ENCODE measurements around the gene SIGMAR1.

Gene SIGMAR1

DNA sequence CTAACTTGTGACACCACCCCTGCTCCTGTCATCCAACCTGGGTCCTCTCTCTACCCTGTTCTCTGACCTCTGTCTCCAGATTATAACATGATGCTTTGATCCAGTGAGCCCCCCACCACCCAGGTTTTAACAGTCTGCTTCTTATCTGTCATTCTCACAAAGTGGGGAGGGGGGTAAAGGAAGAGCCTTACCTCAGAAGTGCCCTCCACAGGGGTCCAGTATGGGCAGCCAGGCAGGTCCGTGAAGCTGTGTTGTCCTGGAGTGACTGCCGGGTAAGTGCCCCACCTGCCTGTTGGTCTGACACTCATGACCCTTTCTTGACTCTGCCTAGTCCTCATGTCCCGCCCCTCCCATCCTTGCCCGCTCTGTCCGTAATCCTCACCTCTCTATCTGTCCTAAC lies 17.8 kb upstream of the SIGMAR1 start:
- Histone ChIP-seq H3K27me3 (ENCODE audit: insufficient read depth, low read length) (no peaks in the 10 kb centered on the region), H3K4me3 (ENCODE audit: low read depth, low read length) (no peak overlapping the region), H3K4me1 (ENCODE audit: control insufficient read depth, insufficient read depth, low read length, unreplicated experiment) (peaks cover 35% of the 10 kb centered on the region), H2AFZ (ENCODE audit: low read length, unreplicated experiment) (no peak overlapping the region), H3K27ac (ENCODE audit: low read depth, low read length) (no peak overlapping the region), H3K79me2 (ENCODE audit: control insufficient read depth, insufficient read depth, low read length, unreplicated experiment) (no peaks in the 10 kb centered on the region), H3K36me3 (ENCODE audit: insufficient read depth, low read length) (no peaks in the 10 kb centered on the region)

DNA sequence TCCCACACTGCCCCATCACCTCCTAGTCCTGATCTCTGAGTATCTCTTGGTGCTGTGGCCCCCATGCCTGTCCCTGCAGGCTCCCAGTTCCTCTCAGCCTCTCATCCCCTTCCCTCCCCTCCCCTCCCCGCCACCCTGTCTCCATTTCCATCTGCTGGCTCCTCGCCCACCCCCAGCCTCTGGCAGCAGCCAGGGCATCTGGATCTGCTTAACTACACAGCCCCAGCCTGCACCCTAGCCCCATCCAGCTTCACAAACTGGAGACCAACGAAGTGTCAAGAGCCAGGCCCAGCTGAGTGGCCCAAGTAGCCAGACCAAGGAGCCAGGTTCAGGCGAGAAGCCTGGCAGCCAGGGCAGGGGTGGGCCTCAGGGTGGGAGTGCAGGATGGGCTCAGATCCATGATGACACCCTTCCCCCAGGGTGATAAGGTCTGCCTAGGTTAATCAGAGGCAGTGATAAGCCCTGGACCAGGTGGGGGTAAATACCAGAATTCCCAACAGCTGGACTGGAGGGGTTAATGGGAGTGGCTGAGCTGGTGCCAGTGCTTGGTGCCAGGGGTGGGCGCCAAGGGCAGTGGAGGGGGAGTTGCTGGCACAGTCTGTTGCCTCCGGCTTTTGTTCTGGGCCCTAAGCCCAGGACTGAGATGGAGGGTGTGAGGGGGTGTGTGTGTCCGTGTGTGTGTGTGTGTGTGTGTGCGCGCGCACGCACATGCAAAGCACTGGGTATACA lies 16.9 kb upstream of the SIGMAR1 start:
- Histone ChIP-seq H3K36me3 (ENCODE audit: insufficient read depth, low read length) (no peaks in the 10 kb centered on the region), H3K79me2 (ENCODE audit: control insufficient read depth, insufficient read depth, low read length, unreplicated experiment) (no peaks in the 10 kb centered on the region), H2AFZ (ENCODE audit: low read length, unreplicated experiment) (no peak overlapping the region), H3K27me3 (ENCODE audit: insufficient read depth, low read length) (no peaks in the 10 kb centered on the region), H3K4me1 (ENCODE audit: control insufficient read depth, insufficient read depth, low read length, unreplicated experiment) (peaks cover 35% of the 10 kb centered on the region), H3K27ac (ENCODE audit: low read depth, low read length) (no peak overlapping the region), H3K4me3 (ENCODE audit: low read depth, low read length) (no peak overlapping the region)

DNA sequence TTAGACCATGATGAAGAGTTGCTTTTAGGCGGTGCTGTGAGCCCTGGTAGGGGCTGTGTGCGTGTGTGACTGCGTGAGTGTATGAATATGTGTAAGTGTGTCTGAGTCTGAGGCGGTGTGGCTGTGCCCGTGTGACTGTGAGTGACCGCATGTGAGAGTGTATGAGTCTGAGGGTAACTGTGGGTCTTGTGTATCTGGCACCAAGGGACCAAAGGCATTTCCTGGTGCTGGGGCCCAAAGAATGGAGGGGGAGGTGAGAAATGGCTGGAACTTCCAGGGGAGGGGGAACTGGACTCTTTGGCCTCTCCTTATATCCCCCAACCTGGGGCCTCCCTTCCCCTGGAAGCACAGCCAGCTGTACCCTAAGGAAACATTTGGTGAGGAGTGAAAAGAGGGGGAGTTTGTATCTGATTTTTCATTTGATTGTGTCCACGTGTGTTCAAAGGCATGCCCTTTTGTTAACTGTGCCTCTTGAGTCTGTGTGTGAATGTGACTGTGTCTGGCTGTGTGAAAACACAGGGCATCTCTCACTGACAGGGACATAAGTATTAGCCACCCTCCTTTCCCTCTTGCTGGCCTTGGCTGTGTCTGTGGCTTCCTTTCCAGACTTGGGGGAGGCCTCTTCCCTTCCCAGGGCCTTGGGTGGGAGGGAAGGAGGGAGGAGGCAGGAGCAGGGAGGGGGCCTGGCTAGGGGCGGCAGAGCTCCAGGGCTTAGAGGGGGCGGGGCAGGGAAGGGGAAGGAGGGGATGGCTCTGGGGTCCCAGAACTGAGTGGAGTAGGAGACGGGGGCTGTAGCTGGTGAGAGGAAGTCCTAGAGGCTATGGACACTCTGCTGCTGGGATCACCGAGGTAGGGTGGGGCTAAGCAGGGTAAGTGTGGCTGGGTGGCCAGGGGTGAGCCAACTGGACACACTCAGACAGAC lies 15.8 kb upstream of the SIGMAR1 start:
- Histone ChIP-seq H3K27me3 (ENCODE audit: insufficient read depth, low read length) (no peaks in the 10 kb centered on the region), H2AFZ (ENCODE audit: low read length, unreplicated experiment) (peak overlapping the region; percentile 53), H3K27ac (ENCODE audit: low read depth, low read length) (peak overlapping the region; percentile 41), H3K36me3 (ENCODE audit: insufficient read depth, low read length) (no peaks in the 10 kb centered on the region), H3K4me3 (ENCODE audit: low read depth, low read length) (peak overlapping the region; percentile 76), H3K79me2 (ENCODE audit: control insufficient read depth, insufficient read depth, low read length, unreplicated experiment) (peaks cover under 1% of the 10 kb centered on the region), H3K4me1 (ENCODE audit: control insufficient read depth, insufficient read depth, low read length, unreplicated experiment) (peaks cover 35% of the 10 kb centered on the region)

DNA sequence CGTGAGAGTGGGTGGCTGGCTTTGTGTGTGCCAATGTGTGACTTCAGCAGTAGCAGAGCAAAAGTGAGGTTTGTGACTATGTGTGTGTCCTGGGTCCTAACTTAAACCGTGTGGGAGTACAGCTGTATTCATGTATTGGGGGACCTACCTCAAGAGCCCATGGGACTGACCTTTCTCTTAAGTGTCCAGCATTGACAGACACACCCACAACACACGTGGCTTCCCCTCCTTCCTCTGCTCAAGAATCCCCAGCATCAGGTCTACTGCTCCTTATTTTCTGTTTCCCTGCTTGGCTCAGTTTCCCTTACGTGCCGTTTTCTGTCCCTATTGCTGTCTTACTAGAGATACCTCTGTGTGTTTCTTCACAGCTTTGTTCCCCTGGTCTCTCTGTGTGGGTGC lies 15.0 kb upstream of the SIGMAR1 start:
- no peaks in the 10 kb centered on the region for H3K36me3 ChIP-seq (ENCODE audit: insufficient read depth, low read length)
- peak overlapping the region; percentile 53 for H2AFZ ChIP-seq (ENCODE audit: low read length, unreplicated experiment)
- peaks cover 42% of the 10 kb centered on the region for H3K4me1 ChIP-seq (ENCODE audit: control insufficient read depth, insufficient read depth, low read length, unreplicated experiment)
- H3K27me3 ChIP-seq (ENCODE audit: insufficient read depth, low read length) = no peaks in the 10 kb centered on the region
- H3K27ac ChIP-seq (ENCODE audit: low read depth, low read length) = peak overlapping the region; percentile 41
- peaks cover 8% of the 10 kb centered on the region for H3K79me2 ChIP-seq (ENCODE audit: control insufficient read depth, insufficient read depth, low read length, unreplicated experiment)
- H3K4me3 ChIP-seq (ENCODE audit: low read depth, low read length) = peak overlapping the region; percentile 76

DNA sequence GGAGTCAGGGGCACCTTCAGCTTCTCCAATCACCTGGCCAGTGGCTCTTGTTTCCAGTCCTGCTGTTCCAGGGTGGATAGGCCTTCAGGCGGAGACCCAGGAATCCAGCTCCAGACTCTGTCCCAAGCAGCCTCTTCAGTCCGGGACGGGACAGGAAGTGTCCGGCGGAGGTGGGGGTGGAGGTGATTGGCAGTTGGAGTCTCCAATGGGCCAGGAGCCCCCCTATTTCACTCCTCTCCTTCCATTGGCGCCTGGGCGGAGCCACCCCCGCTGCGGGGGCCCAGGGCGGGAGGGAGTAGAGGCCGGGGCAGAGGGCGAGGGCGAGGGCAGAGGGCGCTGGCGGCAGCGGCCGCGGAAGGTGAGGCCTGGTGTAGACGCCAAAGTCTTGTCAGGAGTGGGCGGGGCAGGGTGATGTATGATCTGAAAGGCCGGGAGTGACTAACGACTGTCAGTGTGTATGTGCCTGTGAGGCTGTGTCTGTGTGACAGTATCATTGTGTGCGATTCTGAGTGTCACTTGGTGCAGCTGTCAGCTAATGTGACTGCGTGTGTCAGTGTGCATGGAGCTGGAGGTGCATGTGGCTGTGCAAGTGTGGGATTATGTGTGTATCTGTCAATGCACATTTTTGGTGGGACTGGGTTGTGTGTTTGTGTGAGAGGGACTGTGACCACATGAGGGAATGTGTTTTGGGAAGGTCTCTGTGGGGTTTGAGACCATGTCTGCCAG lies 14.5 kb upstream of the SIGMAR1 start, which contains the start of gene IL11RA:
Gene IL11RA (plus strand): TSS at position 310 of the 726 bp plus-strand sequence. CDS start 3,033 bp downstream, outside the sequence.
- H3K27me3 ChIP-seq (ENCODE audit: insufficient read depth, low read length) = no peaks in the 10 kb centered on the region
- H2AFZ ChIP-seq (ENCODE audit: low read length, unreplicated experiment) = peak within 1 kb of the TSS; percentile 93
- H3K79me2 ChIP-seq (ENCODE audit: control insufficient read depth, insufficient read depth, low read length, unreplicated experiment) = peaks cover 12% of the 10 kb centered on the region
- H3K4me3 ChIP-seq (ENCODE audit: low read depth, low read length) = peak within 1 kb of the TSS; percentile 76
- H3K36me3 ChIP-seq (ENCODE audit: insufficient read depth, low read length) = no peaks in the 10 kb centered on the region
- peak within 1 kb of the TSS; percentile 62 for H3K27ac ChIP-seq (ENCODE audit: low read depth, low read length)
- H3K4me1 ChIP-seq (ENCODE audit: control insufficient read depth, insufficient read depth, low read length, unreplicated experiment) = peaks cover 47% of the 10 kb centered on the region

DNA sequence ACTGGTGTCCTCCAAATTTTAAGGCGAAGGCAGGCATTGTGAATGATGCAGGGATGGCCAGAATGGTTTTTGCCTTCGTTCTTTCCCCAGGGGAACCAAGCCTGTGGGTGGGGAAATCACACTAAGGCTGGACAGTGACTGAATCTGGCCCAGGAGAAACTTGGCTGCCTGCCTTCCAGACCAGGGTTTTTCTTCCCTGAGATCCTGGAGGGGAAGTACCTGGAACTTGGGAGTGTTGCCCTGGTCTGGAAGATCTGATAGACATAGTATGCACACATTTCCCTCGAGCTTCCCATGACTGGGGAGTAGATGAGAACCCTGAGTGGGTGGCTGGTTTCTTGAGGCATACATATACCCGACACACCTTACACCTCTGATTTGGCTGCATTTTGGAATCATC lies 13.7 kb upstream of the SIGMAR1 start:
- H3K36me3 ChIP-seq (ENCODE audit: insufficient read depth, low read length) = no peaks in the 10 kb centered on the region
- H2AFZ ChIP-seq (ENCODE audit: low read length, unreplicated experiment) = peak overlapping the region; percentile 93
- H3K4me1 ChIP-seq (ENCODE audit: control insufficient read depth, insufficient read depth, low read length, unreplicated experiment) = peaks cover 47% of the 10 kb centered on the region
- H3K27ac ChIP-seq (ENCODE audit: low read depth, low read length) = peak overlapping the region; percentile 62
- H3K27me3 ChIP-seq (ENCODE audit: insufficient read depth, low read length) = no peaks in the 10 kb centered on the region
- H3K4me3 ChIP-seq (ENCODE audit: low read depth, low read length) = peak overlapping the region; percentile 76
- peaks cover 12% of the 10 kb centered on the region for H3K79me2 ChIP-seq (ENCODE audit: control insufficient read depth, insufficient read depth, low read length, unreplicated experiment)

DNA sequence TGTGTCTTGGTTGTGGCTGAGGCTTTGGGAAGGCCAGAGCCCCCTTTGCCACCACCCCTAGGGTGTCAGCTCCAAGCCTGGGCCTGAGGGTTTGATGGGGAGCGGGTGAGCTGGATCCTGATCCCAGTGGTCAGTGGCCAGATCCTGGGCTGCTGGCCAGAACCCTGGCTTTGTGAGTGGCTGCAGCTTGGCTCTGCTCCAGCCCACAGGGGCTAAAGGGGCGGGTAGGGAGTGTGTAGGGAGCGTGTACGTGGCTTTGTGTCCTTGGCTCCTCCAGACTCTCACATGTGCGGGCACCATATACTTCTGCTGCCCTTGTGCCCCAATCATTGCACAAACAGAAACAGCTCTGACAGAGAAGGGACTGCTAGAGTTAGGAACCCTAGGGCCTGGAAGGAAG lies 13.2 kb upstream of the SIGMAR1 start:
- Histone ChIP-seq H3K27me3 (ENCODE audit: insufficient read depth, low read length) (no peaks in the 10 kb centered on the region), H3K36me3 (ENCODE audit: insufficient read depth, low read length) (no peaks in the 10 kb centered on the region), H3K27ac (ENCODE audit: low read depth, low read length) (peak overlapping the region; percentile 62), H3K79me2 (ENCODE audit: control insufficient read depth, insufficient read depth, low read length, unreplicated experiment) (peaks cover 12% of the 10 kb centered on the region), H3K4me3 (ENCODE audit: low read depth, low read length) (no peak overlapping the region), H2AFZ (ENCODE audit: low read length, unreplicated experiment) (no peak overlapping the region), H3K4me1 (ENCODE audit: control insufficient read depth, insufficient read depth, low read length, unreplicated experiment) (peaks cover 51% of the 10 kb centered on the region)

DNA sequence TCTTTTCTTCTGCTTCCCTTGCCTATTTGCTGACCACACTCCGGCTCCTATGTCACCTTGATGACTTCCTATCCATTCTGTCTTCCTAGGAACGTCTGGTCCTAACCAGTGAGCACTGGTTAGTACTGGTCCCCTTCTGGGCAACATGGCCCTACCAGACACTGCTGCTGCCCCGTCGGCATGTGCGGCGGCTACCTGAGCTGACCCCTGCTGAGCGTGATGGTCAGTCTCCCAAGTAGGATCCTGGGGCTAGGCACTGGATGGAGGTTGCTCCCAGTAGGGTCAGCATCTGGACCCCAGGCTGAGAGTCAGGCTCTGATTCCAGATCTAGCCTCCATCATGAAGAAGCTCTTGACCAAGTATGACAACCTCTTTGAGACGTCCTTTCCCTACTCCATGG lies 11.1 kb upstream of the SIGMAR1 start:
- no peak overlapping the region for H2AFZ ChIP-seq (ENCODE audit: low read length, unreplicated experiment)
- H3K4me3 ChIP-seq (ENCODE audit: low read depth, low read length) = no peak overlapping the region

DNA sequence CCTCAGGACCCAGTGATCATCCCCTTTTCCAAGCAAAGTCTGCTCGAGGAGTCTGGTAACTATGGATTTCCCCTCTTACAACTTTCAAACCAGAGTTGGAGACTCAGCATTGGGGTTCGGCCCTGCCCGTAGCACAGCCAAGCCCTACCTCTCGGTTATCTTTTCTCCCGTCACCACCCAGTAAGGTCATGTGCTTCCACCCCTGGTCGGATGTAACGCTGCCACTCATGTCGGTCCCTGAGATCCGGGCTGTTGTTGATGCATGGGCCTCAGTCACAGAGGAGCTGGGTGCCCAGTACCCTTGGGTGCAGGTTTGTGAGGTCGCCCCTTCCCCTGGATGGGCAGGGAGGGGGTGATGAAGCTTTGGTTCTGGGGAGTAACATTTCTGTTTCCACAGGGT lies 10.1 kb upstream of the SIGMAR1 start:
- Histone ChIP-seq H3K27me3 (ENCODE audit: insufficient read depth, low read length) (no peaks in the 10 kb centered on the region), H3K36me3 (ENCODE audit: insufficient read depth, low read length) (no peaks in the 10 kb centered on the region), H3K4me3 (ENCODE audit: low read depth, low read length) (peak overlapping the region; percentile 89), H3K79me2 (ENCODE audit: control insufficient read depth, insufficient read depth, low read length, unreplicated experiment) (peaks cover 12% of the 10 kb centered on the region), H2AFZ (ENCODE audit: low read length, unreplicated experiment) (no peak overlapping the region), H3K4me1 (ENCODE audit: control insufficient read depth, insufficient read depth, low read length, unreplicated experiment) (peaks cover 36% of the 10 kb centered on the region), H3K27ac (ENCODE audit: low read depth, low read length) (no peak overlapping the region)

More for the DNA sequence above, 11.1 kb upstream of the SIGMAR1 start:
- Histone ChIP-seq H3K27me3 (ENCODE audit: insufficient read depth, low read length) (no peaks in the 10 kb centered on the region), H3K36me3 (ENCODE audit: insufficient read depth, low read length) (no peaks in the 10 kb centered on the region), H3K27ac (ENCODE audit: low read depth, low read length) (no peak overlapping the region), H3K79me2 (ENCODE audit: control insufficient read depth, insufficient read depth, low read length, unreplicated experiment) (peaks cover 12% of the 10 kb centered on the region), H3K4me1 (ENCODE audit: control insufficient read depth, insufficient read depth, low read length, unreplicated experiment) (peaks cover 46% of the 10 kb centered on the region)

DNA sequence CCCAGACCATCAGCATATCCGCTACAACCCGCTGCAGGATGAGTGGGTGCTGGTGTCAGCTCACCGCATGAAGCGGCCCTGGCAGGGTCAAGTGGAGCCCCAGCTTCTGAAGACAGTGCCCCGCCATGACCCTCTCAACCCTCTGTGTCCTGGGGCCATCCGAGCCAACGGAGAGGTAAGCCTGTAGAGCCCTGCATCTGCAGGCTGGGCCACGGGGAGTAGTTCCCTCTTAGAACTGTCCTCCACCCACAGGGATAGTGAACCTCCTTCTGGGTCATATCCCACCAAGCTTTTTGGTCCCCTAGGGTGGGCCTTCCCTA lies 9.5 kb upstream of the SIGMAR1 start:
- peak overlapping the region; percentile 89 for H3K4me3 ChIP-seq (ENCODE audit: low read depth, low read length)
- peaks cover 12% of the 10 kb centered on the region for H3K79me2 ChIP-seq (ENCODE audit: control insufficient read depth, insufficient read depth, low read length, unreplicated experiment)
- no peaks in the 10 kb centered on the region for H3K36me3 ChIP-seq (ENCODE audit: insufficient read depth, low read length)
- H2AFZ ChIP-seq (ENCODE audit: low read length, unreplicated experiment) = peak overlapping the region; percentile 79
- H3K27ac ChIP-seq (ENCODE audit: low read depth, low read length) = peak overlapping the region; percentile 40; the same call in 1 of the 2 replicates
- peaks cover 30% of the 10 kb centered on the region for H3K4me1 ChIP-seq (ENCODE audit: control insufficient read depth, insufficient read depth, low read length, unreplicated experiment)
- H3K27me3 ChIP-seq (ENCODE audit: insufficient read depth, low read length) = no peaks in the 10 kb centered on the region
